PC-9 (cell line): ENCODE data around the gene KLF7.

Experiments
- EZH2 ChIP-seq: fragments of 200-600 bp; sonication (generic); IDR thresholded peaks from 2 replicates; pipeline ENCODE4 v1.8.0; 2017; ENCODE audit warnings: antibody characterized with exemption, low read depth
- TF ChIP-seq, protein P1 (sequence below): fragments of 200-600 bp; sonication (generic); conservative IDR thresholded peaks from 2 replicates; pipeline ENCODE4 v1.6.1; 2017; ENCODE audit warnings: mixed run types, antibody characterized with exemption, mild to moderate bottlenecking, moderate library complexity

DNA sequence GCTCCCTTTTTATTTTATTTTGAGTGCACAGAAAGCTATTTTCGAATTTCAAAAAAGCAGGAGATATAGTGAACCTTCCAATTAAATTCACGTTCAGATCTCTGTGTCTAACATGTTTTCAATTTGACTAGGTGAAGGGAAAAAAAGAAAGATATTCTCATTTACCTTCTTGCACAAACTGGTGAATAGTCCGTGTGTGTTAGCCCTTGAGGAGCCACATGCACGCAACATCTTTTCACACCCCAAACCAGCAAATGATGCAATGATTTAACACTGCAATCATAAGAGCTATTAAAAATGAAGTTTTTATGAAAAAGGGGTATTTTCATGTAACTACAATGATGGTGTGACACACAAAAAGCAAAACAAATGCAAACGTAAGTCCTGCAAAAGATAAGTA, 116.6 kb downstream of the KLF7 start:
- TF ChIP-seq, protein P1, sequence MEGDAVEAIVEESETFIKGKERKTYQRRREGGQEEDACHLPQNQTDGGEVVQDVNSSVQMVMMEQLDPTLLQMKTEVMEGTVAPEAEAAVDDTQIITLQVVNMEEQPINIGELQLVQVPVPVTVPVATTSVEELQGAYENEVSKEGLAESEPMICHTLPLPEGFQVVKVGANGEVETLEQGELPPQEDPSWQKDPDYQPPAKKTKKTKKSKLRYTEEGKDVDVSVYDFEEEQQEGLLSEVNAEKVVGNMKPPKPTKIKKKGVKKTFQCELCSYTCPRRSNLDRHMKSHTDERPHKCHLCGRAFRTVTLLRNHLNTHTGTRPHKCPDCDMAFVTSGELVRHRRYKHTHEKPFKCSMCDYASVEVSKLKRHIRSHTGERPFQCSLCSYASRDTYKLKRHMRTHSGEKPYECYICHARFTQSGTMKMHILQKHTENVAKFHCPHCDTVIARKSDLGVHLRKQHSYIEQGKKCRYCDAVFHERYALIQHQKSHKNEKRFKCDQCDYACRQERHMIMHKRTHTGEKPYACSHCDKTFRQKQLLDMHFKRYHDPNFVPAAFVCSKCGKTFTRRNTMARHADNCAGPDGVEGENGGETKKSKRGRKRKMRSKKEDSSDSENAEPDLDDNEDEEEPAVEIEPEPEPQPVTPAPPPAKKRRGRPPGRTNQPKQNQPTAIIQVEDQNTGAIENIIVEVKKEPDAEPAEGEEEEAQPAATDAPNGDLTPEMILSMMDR: no peak
- TF ChIP-seq EZH2: no peak
